SKM-1 (cell line): ENCODE results near the gene TUBB4B.
A peak's percentile ranks its signal among the peaks of the same experiment; 100 is the strongest.

Source experiments
- DNase-seq: peaks from one replicate; lab custom pipeline; 2025; ENCODE audit not compliant: unreplicated experiment; lab: John Stamatoyannopoulos, UW

Gene TUBB4B

DNA sequence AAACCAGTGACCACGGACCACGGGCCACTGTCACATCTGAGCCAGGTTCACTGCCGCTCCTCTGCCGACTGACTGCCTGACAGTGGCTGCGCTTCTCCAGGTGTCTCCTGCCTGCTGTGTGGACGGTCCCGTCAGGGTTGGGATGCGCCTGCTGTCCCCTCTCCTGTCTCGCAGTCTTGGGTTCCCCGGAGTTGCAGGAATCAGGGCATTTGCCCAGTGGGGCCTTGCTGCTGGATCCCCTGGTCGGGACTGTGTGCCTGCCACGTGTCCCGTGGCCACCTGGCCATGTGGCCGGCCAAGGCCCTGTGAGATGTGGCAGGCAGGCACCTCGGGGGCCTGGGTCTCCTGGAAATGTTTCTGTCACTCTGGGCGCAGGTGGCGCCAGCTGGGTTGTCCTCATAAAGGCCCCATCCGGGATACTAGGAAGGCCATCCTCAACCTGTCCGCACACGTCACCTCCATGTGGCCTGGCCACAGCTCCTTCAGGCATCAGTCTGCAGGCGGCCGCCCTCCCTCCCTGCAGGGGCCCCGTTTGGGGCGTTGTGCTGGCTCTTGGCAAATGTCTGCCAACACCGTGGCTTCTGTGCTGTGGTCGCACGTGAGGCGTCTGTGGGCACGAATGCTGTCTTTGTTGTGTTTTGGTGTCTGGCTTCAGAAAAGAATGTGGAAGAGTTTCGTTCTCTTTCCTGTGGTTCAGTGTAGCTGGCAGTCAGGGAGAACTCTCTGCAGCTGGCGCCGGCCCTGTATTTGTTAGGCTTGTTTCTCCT is 30.0 kb downstream of the TUBB4B start:
- DNase-seq = no peak

- DNase-seq = no peak
These were observed 30.6 kb downstream of the TUBB4B start for GRCh38 chr9:137271696-137272076.

- DNase-seq = no peak
These were observed 31.4 kb downstream of the TUBB4B start for GRCh38 chr9:137272241-137273094.

GRCh38 chr9:137273095-137273490 is 32.0 kb downstream of the TUBB4B start:
- no peak for DNase-seq

DNA sequence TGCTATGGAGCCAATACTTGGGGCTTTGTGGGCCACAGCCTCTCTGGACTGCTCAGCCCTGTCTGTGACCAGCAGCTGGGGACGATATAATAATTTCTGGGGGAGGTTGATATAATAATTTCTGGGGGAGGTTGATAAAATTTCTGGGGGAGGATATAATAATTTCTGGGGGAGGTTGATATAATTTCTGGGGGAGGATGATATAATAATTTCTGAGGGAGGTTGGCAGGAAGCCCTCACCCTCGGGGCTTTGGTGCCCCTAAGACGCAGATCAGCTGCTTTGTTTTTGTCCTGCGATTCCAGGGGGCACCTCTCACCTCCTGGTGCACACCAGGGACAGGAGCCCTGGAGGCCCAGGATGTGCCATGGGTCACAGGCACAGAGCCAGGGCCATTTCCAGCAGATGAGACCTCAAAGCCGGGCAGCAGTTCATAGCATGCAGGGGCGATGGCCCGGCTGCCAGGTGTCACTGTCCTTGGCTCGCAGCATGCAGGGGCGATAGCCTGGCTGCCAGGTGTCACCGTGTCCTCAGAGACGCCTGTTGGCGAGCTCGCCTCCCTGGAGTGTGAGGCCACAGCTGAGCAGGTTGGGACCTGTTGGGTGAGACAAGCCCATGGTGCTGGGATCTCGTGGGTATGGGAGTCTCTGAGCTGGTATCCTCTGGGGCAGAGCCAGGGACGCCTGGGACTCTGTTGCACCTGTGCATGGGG is 32.7 kb downstream of the TUBB4B start:
- no peak for DNase-seq

DNA sequence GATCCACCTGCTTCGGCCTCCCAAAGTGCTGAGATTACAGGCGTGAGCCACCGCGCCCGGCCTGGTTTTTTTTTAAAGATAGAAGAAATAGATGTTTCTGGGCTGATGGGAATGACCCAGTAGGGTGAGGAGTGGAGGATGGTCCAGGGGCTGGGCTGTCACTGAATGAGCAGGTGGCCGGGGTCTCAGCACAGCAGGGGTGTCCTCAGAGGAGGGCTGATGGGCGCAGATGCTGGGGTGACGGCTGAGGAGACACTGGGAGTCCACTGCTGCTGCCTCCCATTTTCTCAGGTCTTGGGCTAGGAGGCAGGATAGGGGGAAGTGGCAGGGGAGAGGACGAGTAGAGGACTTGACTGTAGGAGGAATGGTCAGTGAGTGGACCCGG is 34.1 kb downstream of the TUBB4B start:
- no peak for DNase-seq

- no peak for DNase-seq
These were observed 34.7 kb downstream of the TUBB4B start for GRCh38 chr9:137275588-137276472.

- peak; percentile 77 for DNase-seq
These were observed 35.6 kb downstream of the TUBB4B start for GRCh38 chr9:137276473-137277328.

- peak; percentile 85 for DNase-seq
These were observed 36.4 kb downstream of the TUBB4B start, which contains the start of gene TOR4A for GRCh38 chr9:137277329-137278041. Gene TOR4A (plus strand): TSS chr9:137277726. CDS start chr9:137278690, 964 bp downstream.

DNA sequence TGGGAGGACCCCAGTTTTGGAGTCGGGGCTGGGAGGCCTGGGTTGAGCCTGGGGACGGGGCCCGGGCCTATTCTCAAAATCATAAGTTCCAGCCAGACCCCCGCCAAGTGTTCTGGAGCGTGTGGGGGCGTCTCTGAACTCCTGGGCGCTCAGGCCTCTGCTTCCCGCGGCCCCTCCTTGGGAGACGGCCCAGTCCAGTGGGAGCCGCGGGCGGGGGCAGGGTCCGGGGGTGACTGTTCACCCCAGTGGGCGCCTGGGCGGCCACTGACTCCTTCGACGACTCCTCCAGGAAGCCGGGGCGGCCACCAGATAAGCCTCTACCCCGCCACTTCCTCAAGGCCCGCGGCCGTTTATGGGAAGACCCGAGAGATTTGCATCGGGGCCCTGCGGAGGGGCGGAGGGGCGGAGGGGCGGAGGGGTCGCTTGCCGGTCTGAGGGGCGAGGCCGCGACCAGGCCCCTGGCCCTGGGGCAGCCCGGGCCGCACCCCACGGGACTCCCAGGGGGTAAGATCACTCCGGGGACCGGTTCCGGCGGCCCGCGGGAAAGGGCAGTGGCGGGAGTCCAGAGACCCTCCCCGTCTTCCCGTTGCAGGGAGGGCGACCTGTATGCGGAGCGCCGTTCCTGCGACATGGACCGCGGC is 37.1 kb downstream of the TUBB4B start:
- DNase-seq = no peak

DNA sequence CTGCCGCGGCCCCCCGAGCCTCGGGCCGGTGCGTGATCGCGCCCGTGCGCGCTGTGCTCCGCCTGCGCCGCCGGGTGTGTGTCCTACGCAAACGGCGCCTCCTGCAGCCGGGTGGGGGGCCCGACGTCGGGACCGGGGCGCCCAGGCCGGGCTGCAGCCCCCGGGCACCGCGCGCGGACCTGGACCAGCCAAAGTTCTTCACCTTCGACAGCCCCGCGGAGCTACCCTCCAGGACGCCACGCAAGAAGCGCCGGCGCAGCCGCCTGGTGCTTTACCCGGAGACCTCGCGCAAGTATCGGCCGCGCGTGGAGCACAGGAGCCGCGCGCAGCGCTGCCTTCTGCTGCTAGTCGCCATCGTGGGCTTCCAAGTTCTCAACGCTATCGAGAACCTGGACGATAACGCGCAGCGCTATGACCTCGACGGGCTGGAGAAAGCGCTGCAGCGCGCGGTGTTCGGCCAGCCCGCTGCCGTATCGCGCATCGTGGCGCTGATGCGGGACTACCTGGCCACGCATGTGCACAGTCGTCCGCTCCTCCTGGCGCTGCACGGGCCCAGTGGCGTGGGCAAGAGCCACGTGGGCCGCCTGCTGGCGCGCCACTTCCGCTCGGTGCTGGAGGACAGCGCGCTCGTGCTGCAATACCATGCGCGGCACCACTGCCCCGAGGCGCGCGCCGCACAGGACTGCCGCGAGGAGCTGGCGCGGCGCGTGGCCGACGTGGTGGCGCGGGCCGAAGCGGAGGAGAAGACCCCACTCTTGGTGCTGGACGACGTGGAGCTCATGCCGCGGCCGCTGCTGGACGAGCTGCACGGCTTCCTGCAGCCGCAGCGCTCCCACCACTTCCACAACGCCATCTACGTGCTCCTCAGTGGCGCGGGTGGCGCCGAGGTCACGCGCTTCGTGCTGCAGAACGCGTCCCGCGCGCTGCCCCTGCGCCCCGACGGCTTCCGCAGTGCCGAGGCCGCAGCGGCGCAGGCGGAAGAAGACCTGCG is 37.9 kb downstream of the TUBB4B start:
- DNase-seq = no peak

DNA sequence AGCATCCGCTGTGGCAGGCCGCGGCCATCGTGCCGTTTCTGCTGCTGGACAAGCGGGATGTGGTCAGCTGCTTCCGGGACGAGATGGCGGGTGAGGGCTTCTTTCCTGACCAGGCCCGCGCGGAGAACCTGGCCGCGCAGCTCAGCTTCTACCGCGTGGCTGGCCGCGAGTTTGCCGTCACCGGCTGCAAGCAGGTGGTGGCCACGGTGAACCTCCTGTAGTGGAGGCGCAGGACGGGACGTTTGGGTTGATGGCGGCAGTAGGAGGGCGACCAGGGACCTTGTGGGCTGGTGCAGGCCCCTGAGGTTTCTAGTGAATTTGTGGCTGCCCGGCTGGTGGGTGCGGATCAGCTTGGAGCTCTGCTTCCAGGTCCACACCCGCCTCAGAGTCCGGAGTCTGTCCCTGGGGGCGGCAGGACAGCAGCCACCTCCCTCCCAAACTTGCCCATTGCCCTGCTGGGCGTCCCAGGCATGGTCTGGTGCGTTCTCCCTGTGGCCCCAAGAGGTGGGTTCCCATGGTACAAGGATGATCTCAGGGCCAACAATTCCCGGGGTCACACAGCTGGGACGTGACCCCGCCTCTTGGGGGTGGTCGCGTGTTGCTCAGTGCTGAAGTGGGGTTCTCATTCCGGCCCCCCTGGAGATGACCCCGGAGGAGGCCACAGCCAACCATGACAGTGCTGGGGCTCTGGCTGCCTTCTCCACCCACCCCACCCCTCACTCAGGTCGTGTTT is 38.8 kb downstream of the TUBB4B start:
- no peak for DNase-seq

GRCh38 chr9:137280474-137281344 is 39.6 kb downstream of the TUBB4B start:
- DNase-seq = no peak

- DNase-seq = no peak
These were observed 40.4 kb downstream of the TUBB4B start for GRCh38 chr9:137281345-137282116.

GRCh38 chr9:137286975-137287383 is 45.9 kb downstream of the TUBB4B start:
- DNase-seq = peak; percentile 22
